Stimulated activated CD4-positive, alpha-beta T cell treated with anti-CD3 and anti-CD28 coated beads, Interleukin-4, amount 100 ng/mL, for 48 hours (primary cell): Measurements from ENCODE around the gene CHDH.

Experiments
- DNase-seq, 2 donors: peaks; one replicate each; pipeline ENCODE4 v3.0.0-alpha.2; 2020; ENCODE audit warnings: low read depth in 2 of 2

The CHDH gene

DNA sequence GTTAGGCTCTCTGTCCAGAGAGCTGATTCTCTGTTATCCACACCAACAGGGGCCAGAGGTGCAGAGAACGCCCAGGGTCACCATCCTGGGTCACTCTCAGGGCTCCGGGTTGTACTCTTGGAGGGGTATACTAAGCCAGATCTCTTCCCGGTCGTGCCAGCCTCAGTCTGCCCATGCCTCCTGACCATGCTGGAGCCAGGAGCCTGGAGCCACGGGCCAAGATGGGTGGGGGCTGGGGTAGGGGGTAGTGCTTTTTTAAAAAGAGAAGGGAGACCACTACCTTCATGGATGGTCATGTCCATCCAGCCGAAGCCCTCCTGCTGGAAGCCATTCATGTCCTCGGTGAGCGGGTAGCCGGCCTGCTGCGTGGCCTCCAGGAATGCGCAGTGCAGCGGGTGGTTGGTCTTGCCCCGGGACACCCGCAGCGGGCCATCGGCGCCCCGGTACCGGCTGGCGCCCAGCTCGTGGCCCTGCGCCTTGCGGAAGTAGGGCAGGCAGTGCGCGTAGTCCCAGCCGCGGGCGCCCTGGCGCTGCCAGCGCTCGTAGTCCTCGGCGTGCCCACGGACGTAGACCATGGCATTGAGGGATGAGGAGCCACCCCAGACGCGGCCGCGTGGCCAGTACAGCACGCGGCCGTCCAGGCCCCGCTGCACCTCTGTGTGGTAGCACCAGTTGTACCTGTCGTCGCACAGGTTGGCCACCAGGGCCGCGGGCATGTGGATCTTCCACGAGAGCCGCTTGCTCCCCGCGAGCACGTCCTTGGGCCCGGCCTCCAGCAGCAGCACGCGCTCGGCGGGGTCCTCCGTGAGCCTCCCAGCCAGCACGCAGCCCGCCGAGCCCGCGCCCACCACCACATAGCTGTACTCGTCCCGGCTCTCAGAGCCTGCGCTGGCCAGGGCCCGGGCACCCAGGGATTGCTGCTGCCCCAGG lies 22.9 kb downstream of the CHDH start:
- DNase-seq = no peak

DNA sequence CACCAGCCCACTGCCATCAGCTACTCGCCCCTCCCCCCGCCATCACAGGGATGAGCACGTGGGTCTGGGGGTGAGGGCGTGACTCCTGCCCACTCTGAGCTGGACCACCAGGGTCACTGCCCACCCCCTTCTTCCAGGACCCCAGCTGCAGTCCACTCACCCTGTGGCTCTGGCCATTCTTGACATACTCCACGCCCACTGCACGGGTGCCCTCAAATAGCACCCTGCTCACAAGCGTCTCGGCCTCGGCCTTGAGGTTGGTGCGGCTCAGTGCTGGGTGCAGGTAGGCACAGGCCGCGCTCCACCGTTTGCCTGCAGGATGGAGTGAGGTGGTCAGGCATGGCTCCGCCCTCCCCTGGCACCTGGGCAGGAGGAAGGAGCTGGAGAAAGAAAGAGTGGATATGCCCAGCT lies 23.9 kb downstream of the CHDH start:
- DNase-seq = no peak

DNA sequence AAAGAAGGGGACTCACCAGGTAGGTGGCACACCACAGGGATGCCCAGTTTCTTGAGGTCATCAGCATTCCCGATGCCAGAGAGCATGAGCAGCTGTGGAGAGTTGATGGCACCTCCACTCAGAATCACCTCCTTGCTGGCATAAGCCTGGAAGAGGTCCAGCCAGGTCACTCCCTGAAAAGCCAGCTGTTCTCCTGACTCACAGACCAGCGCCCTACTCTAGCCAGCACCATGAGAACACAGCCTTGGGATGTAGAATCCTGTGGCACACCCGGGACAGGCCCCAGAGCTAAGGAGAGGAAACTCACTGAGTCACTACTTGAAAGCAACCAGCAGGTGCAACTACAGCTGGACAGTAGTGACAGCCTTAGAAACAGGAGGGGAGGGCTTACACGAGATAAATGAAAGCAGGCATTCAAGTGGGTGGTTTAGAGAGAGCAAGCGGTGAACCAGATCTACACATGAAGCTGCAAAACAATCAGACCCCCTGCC lies 24.5 kb downstream of the CHDH start:
- no peak for DNase-seq

DNA sequence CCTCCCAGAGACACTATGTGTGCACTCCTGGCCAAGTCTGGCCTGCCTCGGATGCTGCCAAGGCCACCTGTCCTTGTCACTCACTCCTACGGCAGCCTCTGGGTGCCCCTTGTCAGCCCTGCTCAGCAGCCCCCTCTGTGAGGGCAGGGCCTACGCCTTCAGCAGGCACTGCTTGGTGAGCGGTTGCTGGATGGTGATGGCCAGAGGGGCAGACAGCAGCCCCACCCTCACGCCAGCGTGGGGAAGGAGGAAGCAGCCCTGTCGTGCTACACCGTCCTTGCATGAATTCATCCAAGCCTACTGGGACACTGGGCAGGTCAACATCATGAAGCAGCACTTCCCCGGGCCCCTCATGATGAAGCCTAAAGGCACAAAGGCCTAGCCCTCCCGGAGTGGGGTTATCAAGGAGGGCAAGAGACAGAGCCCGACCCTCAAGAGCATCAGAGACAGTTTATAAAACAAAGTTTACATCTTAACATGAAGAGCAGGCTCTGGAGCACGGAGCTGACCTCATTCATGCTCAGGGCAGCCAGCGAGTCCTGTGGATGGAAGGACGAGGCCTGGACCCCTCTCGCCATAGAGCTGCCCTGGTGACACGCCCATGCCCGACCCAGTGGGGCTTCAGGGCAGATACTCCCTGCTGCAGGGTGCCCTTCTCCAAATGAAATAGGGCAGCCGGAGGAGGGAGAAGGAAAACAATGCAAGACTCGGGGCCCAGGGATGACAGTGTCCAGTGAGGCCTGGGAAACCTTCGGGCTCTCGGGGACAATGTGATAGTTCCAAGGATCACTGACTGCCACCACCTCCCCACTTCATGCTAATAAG lies 25.3 kb downstream of the CHDH start:
- no peak for DNase-seq

DNA sequence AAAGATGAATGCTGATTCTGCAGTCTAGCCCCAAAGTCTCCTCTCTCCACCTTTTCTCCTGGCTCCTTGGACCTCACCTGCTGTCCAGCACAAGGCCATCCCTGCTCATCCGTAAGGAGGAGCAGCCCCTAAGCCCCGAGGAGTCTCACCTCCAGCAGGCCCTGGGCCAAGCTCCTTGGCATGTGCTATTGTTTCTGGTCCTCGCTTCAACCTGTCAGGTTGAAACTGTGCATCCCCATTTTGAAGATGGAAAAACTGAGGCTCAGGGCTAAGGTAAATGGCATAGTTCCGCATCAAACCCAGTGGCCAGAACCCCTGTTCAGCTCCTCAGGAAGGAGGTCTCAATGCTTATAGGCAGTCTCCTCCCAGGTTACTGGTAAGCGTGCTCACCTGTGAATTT lies 26.1 kb downstream of the CHDH start:
- DNase-seq = no peak

DNA sequence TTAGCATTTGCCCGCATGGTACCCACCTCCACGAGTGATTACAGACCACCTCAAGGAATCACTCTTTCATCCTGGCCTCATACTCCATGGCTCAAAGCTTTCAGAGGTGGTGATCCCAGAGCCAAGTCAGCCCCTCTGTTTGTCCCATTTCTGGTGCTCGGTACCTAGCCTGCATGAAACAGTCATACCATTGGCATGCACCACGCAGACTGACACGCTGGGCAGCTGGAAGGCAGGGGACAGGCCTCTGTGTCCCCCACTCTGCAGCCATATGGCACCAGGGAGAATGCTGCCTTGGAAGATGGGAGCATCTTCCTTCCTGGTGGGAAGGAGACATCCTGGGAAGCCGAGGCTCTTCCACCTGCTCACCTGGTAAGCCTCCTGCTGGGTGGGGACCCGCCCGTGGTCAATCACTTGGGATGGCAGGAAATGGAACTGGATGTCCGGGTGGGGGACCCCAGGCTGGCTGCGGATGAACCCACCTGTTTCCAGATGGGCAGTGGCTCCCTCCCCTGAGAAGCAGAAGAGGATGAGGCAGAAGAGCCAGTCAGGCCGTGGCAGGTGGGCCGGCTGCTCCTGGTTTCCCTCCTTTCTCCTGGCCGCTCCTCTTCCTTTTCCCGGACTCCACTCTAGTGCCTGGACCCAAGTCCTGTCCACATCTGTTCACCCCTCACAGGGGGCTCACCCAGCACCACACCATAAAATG lies 26.9 kb downstream of the CHDH start:
- no peak for DNase-seq

DNA sequence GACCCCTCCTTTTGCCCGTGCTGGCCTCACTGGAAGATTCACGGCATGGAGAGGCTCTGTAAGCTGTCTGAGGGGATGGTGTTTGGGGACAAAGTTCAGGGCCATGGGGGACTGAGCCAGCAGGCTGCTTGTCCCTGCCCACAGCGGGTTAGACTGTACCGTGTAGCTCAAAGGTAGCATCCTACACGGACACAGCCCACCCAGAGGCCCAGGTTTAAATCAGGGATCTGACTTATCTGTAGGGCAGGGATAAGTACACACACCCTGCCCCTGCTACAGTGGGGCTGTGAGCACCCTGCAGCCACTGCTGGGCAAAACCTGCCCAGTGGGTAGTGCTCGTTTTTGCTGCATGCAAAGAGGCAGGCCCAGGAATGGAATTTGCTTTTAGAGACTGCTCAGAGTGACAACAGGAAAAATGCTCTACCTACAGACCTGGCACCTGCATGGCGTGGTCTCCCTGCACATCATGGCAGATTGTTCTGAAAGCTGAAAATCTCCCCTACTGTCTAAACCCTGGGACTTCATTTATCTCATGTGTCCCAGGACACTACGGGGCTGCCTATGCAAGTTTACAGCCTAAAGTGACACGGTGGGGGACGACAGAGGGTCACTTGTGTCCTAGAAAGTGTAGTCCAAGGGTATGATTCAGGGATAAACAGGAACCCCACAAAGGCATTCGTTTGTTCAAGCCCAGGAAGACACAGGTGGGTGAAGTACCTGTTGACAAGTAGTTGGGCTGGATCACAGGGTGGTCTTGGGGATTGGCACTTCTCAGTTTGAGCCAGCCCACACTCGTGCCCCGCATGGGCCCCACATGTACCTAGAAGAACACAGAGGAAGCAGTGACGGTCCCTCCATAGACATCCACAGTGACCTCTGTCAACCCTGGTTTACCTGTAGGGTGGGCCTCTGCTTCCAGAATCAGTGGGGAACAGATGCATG lies 27.7 kb downstream of the CHDH start:
- DNase-seq = no peak

DNA sequence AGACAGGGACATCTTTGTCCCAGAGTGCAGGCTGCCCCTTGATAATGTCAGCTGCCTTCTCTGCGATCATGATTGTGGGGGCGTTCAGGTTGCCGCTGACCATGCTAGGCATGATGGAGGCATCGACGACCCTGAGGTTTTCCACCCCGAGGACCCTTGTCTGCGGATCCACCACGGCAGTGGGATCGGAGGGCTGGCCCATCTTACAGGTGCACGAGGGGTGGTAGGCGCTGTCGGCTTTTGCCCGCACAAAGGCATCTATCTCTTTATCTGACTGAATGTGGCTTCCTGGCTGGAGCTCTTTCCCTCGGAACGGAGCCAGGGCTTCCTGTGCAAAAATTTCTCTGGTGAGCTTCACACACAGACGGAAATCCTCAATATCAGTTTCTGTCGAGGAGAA lies 28.4 kb downstream of the CHDH start:
- DNase-seq = no peak

DNA sequence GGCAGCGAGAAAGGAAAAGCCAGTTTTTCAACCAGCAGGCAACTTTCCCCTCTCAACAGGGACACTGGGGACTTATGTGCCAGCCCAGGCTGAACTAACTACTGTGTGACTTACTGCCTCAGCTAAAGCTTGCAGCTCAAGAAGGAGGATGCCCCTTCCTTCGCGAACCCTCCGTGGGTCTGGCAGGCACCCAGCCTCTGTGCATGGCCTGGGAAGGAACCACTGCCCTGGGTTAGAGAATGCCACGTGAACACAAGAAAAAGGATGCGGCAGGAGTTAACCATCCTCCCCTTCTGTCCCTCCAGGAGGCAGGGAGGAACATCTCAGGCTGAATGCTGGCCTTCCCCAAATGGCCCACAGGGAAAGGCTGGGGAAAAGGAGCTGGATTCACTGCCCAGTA lies 29.0 kb downstream of the CHDH start:
- DNase-seq = no peak

DNA sequence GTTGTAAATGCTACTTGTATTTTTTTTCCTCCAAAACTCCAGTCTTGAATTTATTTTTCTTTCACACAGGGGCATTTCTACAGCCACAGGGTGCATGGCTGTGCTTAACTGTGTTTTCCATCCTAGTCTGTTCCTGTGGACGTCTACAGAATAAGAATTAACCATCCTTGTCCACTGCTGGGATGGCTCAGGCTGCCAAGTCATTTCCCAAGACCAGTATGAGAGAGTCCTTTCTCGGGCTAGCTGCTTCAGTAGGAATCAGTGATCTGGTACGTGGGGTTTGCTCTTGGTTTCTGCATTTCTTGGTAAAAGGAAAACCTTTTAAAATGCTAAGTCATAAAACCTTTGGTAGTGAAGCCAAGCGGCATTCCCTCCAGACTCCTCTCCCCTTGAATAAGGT lies 29.8 kb downstream of the CHDH start:
- DNase-seq = no peak

DNA sequence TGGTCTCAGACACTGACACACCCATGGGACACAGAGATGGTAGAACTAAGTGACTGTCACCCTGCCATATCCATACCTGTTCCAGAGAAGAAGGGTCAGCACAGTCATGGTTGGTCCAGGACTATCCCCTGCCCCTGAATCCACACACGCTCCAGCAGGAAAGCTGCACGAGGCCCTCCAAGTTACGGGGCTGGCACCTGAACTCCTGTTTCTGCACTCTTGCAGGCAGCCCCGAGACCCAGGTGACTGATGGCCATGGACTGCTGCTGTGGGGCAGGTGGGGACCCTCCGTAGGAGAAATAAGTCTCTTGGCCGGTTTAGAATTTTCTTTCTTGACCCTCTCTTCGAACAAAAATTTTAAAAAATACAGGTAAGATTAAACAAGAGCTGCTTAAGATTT lies 30.6 kb downstream of the CHDH start:
- DNase-seq = no peak

DNA sequence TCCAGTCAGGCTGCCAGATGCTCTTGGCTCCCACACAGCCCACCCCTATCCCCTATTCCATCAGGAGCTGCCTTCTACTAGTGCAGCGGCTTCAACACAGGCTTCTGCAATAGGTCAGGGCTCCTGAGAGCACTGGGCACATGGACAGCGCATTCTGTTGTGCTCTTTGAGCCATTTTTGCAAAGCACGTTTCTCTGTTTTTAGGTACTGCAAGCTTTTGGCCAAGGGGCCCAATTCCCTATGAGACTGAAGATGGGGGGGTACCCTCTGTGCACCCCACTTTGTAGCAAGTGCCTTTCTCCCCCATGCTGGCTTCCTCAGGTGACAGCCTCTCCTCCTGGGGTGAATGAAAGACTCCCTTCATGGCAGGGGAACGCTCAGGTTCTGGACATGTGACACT lies 31.2 kb downstream of the CHDH start:
- DNase-seq = no peak

DNA sequence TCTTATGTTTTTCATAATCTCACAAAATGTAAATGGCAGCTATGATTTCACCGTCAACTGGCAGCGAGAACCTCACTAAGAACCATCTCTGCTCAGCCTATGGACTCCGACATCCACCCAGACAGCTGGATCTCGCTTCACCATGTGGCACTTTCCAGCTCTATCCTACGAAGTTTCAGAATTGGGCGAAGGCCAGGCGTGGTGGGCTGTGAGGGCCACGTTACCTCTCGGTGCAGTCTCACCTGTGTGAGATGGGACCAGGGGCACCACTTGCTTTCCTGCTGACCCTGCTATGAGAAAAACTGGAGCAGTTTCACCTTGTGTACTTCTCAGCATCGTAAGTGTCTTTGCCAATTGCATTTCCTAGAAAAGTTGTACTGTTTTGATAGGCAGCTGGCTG lies 32.3 kb downstream of the CHDH start:
- DNase-seq = no peak

DNA sequence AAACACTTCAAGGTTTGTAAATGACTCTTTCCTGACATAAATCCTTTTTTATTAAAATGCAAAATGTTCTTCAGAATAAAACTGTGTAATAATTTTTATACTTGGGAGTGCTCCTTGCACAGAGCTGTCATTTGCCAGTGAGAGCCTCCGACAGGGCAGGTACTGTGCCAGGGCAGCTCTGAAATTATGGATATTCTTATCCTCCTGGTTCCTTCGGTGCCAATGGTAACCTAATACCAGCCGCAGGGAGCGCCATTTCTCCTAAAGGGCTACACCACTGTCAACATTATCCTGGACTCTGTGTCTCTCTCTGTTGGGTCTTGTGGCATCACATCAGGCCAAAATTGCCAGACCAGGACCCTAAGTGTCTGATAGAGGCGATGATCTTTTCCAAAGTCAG lies 33.0 kb downstream of the CHDH start:
- DNase-seq = no peak

DNA sequence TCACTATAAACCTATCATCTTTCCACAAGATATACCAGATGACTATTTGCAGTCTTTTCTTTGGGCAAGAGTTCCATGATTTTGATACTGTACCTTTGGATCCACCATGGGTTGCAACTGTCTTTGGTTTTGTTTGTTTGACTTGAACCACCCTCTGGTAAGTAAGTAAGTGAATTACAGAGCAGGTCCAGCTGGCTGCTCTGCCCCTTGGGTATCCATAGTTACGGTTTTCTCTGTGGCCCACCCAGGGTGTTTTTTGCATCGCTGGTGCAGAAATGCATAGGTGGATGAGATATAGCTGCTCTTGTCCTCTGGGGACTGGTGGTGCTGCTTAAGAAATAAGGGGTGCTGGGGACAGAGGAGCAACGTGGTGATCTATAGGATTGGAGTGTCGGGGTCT lies 33.8 kb downstream of the CHDH start:
- no peak for DNase-seq

DNA sequence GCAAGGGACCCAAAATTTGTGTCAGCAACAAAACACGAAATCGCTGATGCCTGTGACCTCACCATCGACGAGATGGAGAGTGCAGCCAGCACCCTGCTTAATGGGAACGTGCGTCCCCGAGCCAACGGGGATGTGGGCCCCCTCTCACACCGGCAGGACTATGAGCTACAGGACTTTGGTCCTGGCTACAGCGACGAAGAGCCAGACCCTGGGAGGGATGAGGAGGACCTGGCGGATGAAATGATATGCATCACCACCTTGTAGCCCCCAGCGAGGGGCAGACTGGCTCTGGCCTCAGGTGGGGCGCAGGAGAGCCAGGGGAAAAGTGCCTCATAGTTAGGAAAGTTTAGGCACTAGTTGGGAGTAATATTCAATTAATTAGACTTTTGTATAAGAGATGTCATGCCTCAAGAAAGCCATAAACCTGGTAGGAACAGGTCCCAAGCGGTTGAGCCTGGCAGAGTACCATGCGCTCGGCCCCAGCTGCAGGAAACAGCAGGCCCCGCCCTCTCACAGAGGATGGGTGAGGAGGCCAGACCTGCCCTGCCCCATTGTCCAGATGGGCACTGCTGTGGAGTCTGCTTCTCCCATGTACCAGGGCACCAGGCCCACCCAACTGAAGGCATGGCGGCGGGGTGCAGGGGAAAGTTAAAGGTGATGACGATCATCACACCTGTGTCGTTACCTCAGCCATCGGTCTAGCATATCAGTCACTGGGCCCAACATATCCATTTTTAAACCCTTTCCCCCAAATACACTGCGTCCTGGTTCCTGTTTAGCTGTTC lies 34.9 kb downstream of the CHDH start:
- DNase-seq = no peak

DNA sequence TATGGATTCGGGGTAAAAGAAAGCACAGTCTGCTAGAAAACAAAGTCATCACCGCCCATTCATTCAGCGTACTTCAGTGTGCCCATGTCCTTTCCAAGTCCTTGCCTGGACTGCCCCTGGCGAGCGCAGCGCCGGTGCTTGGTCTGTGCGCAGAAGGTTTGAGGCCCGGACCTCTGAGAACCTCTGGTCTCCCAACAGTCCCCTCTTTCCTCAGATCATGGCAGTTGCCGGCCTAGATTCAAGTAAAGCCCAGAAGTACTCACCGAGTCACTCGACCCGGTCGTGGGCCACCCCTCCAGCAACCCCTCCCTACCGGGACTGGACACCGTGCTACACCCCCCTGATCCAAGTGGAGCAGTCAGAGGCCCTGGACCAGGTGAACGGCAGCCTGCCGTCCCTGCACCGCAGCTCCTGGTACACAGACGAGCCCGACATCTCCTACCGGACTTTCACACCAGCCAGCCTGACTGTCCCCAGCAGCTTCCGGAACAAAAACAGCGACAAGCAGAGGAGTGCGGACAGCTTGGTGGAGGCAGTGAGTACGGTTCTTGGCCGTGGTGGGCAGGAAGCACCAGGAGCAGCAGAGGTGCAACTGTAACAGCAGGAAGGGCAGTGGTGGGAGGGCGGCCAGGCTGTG lies 36.3 kb downstream of the CHDH start:
- no peak for DNase-seq

DNA sequence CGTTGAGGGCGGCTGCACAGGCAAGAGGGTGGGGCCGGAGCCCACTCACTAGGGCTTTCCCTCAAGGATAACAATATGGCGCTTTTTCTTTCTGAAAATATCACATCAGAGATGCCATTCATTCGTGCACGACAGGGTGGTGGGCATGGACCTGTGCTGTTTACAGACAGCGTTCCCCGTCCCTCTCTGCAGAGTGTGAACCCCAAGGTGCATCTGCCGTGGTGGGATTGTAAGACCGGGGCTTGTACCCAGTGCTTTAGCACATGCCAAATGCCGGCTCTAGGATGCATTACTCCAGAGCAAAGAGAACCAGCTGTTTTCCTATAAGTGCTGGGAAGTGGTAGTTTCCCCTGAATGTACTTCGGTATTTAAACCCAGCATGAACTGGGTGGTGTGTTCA lies 37.0 kb downstream of the CHDH start:
- no peak for DNase-seq

DNA sequence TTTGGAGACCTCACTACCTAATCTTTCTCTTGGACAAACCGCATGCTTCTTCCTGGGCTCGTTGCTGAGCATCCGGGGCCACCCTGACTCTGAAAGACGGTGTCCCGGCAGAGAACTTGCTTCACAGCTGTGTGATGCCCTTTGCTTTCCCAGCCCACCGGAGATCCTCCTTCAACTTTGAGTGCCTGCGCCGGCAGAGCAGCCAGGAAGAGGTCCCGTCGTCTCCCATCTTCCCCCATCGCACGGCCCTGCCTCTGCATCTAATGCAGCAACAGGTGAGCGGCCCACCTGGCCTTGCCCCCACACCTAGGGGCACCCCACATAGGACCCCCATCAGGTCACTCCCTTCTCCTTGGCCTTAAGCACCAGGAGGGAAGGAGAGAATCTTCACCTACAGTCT lies 37.7 kb downstream of the CHDH start:
- no peak for DNase-seq
